Progenitor cell of endocrine pancreas (in vitro differentiated cells): Measurements from ENCODE around the gene SH3GL1. TPM values are rescaled to one million over a fixed set of nuclear protein-coding genes. Genes with fewer than 3 reads are reported as not detected.
"Not testable (repeated sequence)": the region's sequence is repeated elsewhere in the genome, so short reads cannot be mapped to it uniquely, and the experiment has no call there.

Experiments
- DNase-seq: peaks from one replicate; pipeline ENCODE4 v3.0.0; 2021; ENCODE audit warnings: low spot score; ENCODE audit not compliant: unreplicated experiment
- H3K27ac Mint-ChIP-seq: 2 replicates; pipeline ENCODE4 v1.8.0; 2021; ENCODE audit warnings: mild to moderate bottlenecking, moderate library complexity, mixed read lengths
- H3K27me3 Mint-ChIP-seq: 2 replicates; pipeline ENCODE4 v1.8.0; 2021; ENCODE audit warnings: mixed read lengths
- H3K36me3 Mint-ChIP-seq: 2 replicates; pipeline ENCODE4 v1.8.0; 2022; ENCODE audit warnings: mixed read lengths; ENCODE audit not compliant: insufficient read depth
- H3K4me1 Mint-ChIP-seq: 2 replicates; pipeline ENCODE4 v1.8.0; 2021; ENCODE audit warnings: low read depth, mixed read lengths
- H3K4me3 Mint-ChIP-seq: 2 replicates; pipeline ENCODE4 v1.8.0; 2021; ENCODE audit warnings: low read depth, mild to moderate bottlenecking, moderate library complexity, mixed read lengths
- H3K9me3 Mint-ChIP-seq: 2 replicates; pipeline ENCODE4 v1.8.0; 2021; ENCODE audit warnings: low read depth, mixed read lengths
- CTCF ChIP-seq: fragments of 200-600 bp; sonication (generic); IDR thresholded peaks from one replicate; pipeline ENCODE4 v1.5.0; 2021; ENCODE audit warnings: antibody characterized with exemption, mild to moderate bottlenecking; ENCODE audit not compliant: unreplicated experiment
- total RNA-seq: library from RNA; stranded (reverse); gene quantifications from 2 replicates; pipeline ENCODE4 v1.2.1, GENCODE V29; 2021

The SH3GL1 gene
- total RNA-seq, 1 donor from 2014 or later: 55.6 TPM

GRCh38 chr19:4352701-4353121 is 47.6 kb downstream of the SH3GL1 start:
- Mint-ChIP-seq H3K4me3 (no peak overlapping the region), H3K36me3 (peaks cover 6% of the 10 kb centered on the region), H3K27me3 (no peaks in the 10 kb centered on the region), H3K4me1 (no peaks in the 10 kb centered on the region), H3K27ac (no peak overlapping the region), H3K9me3 (no peaks in the 10 kb centered on the region)
- TF ChIP-seq CTCF: peak; percentile 94
- peak; percentile 65 for DNase-seq

DNA sequence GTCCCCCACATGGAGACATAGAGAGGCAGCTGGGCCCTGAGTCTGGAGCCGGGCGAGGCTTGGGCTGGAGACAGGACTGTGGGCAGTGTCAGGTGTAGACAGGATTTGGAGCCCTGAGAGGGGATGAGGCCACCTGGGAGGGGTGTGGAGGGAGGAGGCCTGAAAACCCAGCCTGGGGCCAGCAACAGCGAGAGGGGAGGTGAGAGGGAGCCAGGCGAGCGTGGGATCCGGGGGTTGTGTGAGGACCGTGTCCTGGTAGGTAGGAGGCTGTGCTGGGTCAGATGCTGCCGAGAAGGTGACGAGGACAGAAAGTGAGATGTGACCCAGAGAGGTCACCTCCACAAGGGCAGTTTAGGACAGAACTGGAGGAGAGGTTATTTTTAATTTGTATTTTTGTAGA is 49.6 kb downstream of the SH3GL1 start:
- no peak overlapping the region for H3K27ac Mint-ChIP-seq
- no peaks in the 10 kb centered on the region for H3K4me1 Mint-ChIP-seq
- no peaks in the 10 kb centered on the region for H3K9me3 Mint-ChIP-seq
- peaks cover 15% of the 10 kb centered on the region for H3K36me3 Mint-ChIP-seq
- H3K27me3 Mint-ChIP-seq: no peaks in the 10 kb centered on the region
- no peak overlapping the region for H3K4me3 Mint-ChIP-seq
- TF ChIP-seq CTCF: no peak
- no peak for DNase-seq

- Mint-ChIP-seq H3K27ac (no peak overlapping the region), H3K4me3 (no peak overlapping the region), H3K4me1 (no peaks in the 10 kb centered on the region), H3K27me3 (no peaks in the 10 kb centered on the region), H3K9me3 (no peaks in the 10 kb centered on the region), H3K36me3 (peaks cover 18% of the 10 kb centered on the region)
- TF ChIP-seq CTCF: no peak
- no peak for DNase-seq
These were observed 50.2 kb downstream of the SH3GL1 start for GRCh38 chr19:4350111-4350510.

- H3K4me1 Mint-ChIP-seq, H3K27me3 Mint-ChIP-seq, H3K4me3 Mint-ChIP-seq, H3K9me3 Mint-ChIP-seq, DNase-seq, H3K27ac Mint-ChIP-seq: not testable (repeated sequence)
- H3K36me3 Mint-ChIP-seq: peaks cover 18% of the 10 kb centered on the region
These were observed 51.1 kb downstream of the SH3GL1 start for GRCh38 chr19:4349225-4349624.

DNA sequence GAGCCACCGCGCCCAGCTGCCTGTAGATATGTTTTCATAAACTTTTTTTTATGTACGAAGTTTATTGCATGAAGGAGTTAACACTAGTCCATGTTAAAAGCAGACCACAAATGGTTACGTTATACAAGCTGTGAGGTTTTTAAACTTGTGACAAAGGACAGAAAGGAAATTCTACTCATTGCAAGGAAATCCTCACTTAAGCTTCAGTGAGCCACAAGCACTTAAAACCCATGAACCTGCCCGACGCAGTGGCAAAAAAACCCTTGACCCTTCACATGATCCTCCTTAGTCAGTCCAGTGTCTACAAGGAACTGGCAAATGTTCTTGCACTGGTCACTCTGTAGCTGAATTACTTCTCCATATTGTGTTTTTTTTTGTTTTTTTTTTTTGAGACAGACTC is 52.8 kb downstream of the SH3GL1 start:
- Mint-ChIP-seq H3K4me3 (no peak overlapping the region), H3K27ac (no peak overlapping the region), H3K9me3 (no peaks in the 10 kb centered on the region), H3K27me3 (no peaks in the 10 kb centered on the region), H3K4me1 (peaks cover 2% of the 10 kb centered on the region), H3K36me3 (peaks cover 16% of the 10 kb centered on the region)
- no peak for DNase-seq
- TF ChIP-seq CTCF: no peak

GRCh38 chr19:4346020-4346383 is 54.3 kb downstream of the SH3GL1 start:
- no peak for TF ChIP-seq CTCF
- H3K27me3 Mint-ChIP-seq: no peaks in the 10 kb centered on the region
- DNase-seq: no peak
- peak overlapping the region; percentile 21 for H3K4me3 Mint-ChIP-seq
- peaks cover 6% of the 10 kb centered on the region for H3K4me1 Mint-ChIP-seq
- H3K9me3 Mint-ChIP-seq: no peaks in the 10 kb centered on the region
- peaks cover 16% of the 10 kb centered on the region for H3K36me3 Mint-ChIP-seq
- H3K27ac Mint-ChIP-seq: no peak overlapping the region
